A549 (cell line): Measurements from ENCODE around the gene TBC1D8. TPM values are rescaled to one million over a fixed set of nuclear protein-coding genes. Genes with fewer than 3 reads are reported as not detected.

Source experiments
- BHLHE40 ChIP-seq: IDR thresholded peaks from 2 replicates; pipeline ENCODE4 v1.6.1; 2012; ENCODE audit warnings: low read depth, low read length, inconsistent platforms
- CBX2 ChIP-seq: fragments of 200-600 bp; sonication (generic); IDR thresholded peaks from 2 replicates; pipeline ENCODE4 v1.6.1; 2016; ENCODE audit warnings: low read depth, mild to moderate bottlenecking, borderline replicate concordance
- CEBPB ChIP-seq, 2 experiments: fragments of >200 bp in 1 of 2; sonication (Bioruptor Twin) in 1 of 2; formaldehyde crosslinking in 1 of 2; IDR thresholded peaks; 2 replicates each; pipeline ENCODE4 v1.6.1; 2012 to 2016
- EP300 ChIP-seq, 2 experiments: fragments of >200 bp; sonication (Bioruptor Twin); formaldehyde crosslinking; IDR thresholded peaks; 2 replicates in 1 of 2; 3 replicates in 1 of 2; pipeline ENCODE4 v1.6.1; 2016 to 2017
- ESRRA ChIP-seq: fragments of 150-350 bp; IDR thresholded peaks from 2 replicates; pipeline ENCODE4 v1.6.1; 2014; ENCODE audit warnings: mild to moderate bottlenecking, low read length, borderline replicate concordance
- FOXS1 ChIP-seq: fragments of 250-450 bp; sonication (Bioruptor Pico); IDR thresholded peaks from 2 replicates; pipeline ENCODE4 v1.5.0; 2020; ENCODE audit warnings: mild to moderate bottlenecking, moderate library complexity
- GATA3 ChIP-seq: IDR thresholded peaks from 2 replicates; pipeline ENCODE4 v1.6.1; 2012; ENCODE audit warnings: borderline replicate concordance
- HEYL ChIP-seq: fragments of 250-450 bp; sonication (Bioruptor Pico); IDR thresholded peaks from 2 replicates; pipeline ENCODE4 v1.8.0; 2021; ENCODE audit warnings: mild to moderate bottlenecking, moderate library complexity
- HOXA7 ChIP-seq: fragments of 250-450 bp; sonication (Bioruptor Pico); IDR thresholded peaks from 2 replicates; pipeline ENCODE4 v1.5.0; 2020; ENCODE audit warnings: mild to moderate bottlenecking, moderate library complexity
- HOXB13 ChIP-seq: fragments of 250-450 bp; sonication (Bioruptor Pico); IDR thresholded peaks from 2 replicates; pipeline ENCODE4 v1.5.0; 2020; ENCODE audit warnings: low read depth, mild to moderate bottlenecking, moderate library complexity
- HOXB5 ChIP-seq: fragments of 250-450 bp; sonication (Bioruptor Pico); IDR thresholded peaks from 2 replicates; pipeline ENCODE4 v1.5.0; 2020; ENCODE audit warnings: mild to moderate bottlenecking, moderate library complexity
- JUNB ChIP-seq: fragments of >200 bp; sonication (Bioruptor Twin); formaldehyde crosslinking; IDR thresholded peaks from 2 replicates; pipeline ENCODE4 v1.6.1; 2016
- KDM1A ChIP-seq: fragments of 200-600 bp; sonication (generic); IDR thresholded peaks from 2 replicates; pipeline ENCODE4 v1.6.1; 2016; ENCODE audit warnings: low read depth, mild to moderate bottlenecking
- KDM5A ChIP-seq: fragments of 200-600 bp; sonication (generic); IDR thresholded peaks from 2 replicates; pipeline ENCODE4 v1.6.1; 2016; ENCODE audit warnings: antibody characterized with exemption, mild to moderate bottlenecking
- MAZ ChIP-seq: fragments of 150-350 bp; IDR thresholded peaks from 2 replicates; pipeline ENCODE4 v1.6.1; 2014; ENCODE audit warnings: antibody characterized with exemption, low read depth, low read length, borderline replicate concordance
- NFE2L2 ChIP-seq: fragments of 150-350 bp; conservative IDR thresholded peaks from 2 replicates; pipeline ENCODE4 v1.6.1; 2014; ENCODE audit warnings: low read length
- NPAS2 ChIP-seq: fragments of 250-450 bp; sonication (Bioruptor Pico); IDR thresholded peaks from 2 replicates; pipeline ENCODE4 v1.8.0; 2022; ENCODE audit warnings: mild to moderate bottlenecking, moderate library complexity, borderline replicate concordance
- NR3C1 ChIP-seq: fragments of >200 bp; sonication (Bioruptor Twin); formaldehyde crosslinking; IDR thresholded peaks from 3 replicates; pipeline ENCODE4 v1.6.1; 2017
- PHF8 ChIP-seq: fragments of 200-600 bp; sonication (generic); IDR thresholded peaks from 2 replicates; pipeline ENCODE4 v1.6.1; 2016; ENCODE audit warnings: low read depth, mild to moderate bottlenecking, antibody characterized with exemption, moderate library complexity, borderline replicate concordance
- POLR2AphosphoS2 ChIP-seq: conservative IDR thresholded peaks from 2 replicates; pipeline ENCODE4 v1.6.1; 2012; ENCODE audit warnings: low read length, improper control_type of control experiment, inconsistent platforms
- RAD21 ChIP-seq, 2 experiments: fragments of >200 bp in 1 of 2; sonication (Bioruptor Twin) in 1 of 2; formaldehyde crosslinking in 1 of 2; IDR thresholded peaks in 1 of 2; conservative IDR thresholded peaks in 1 of 2; 2 replicates in 1 of 2; 3 replicates in 1 of 2; pipeline ENCODE4 v1.6.1; 2012 to 2018; ENCODE audit warnings: inconsistent platforms in 1 of 2
- SMC3 ChIP-seq: fragments of >200 bp; sonication (Bioruptor Twin); formaldehyde crosslinking; IDR thresholded peaks from 3 replicates; pipeline ENCODE4 v1.6.1; 2018; ENCODE audit warnings: inconsistent platforms
- ZC3H11A ChIP-seq: fragments of 450-650 bp; IDR thresholded peaks from 2 replicates; pipeline ENCODE4 v1.6.1; 2014; ENCODE audit warnings: antibody characterized with exemption, mild to moderate bottlenecking
- ZFP36 ChIP-seq: fragments of 450-650 bp; IDR thresholded peaks from 2 replicates; pipeline ENCODE4 v1.6.1; 2014; ENCODE audit warnings: borderline replicate concordance; ENCODE audit not compliant: partially characterized antibody
- polyA plus RNA-seq, 4 experiments: library from polyadenylated mRNA; depleted of rRNA in 3 of 4; stranded (reverse); fragments of >200 nt; fragmentation: RNase III in 1 of 4; extraction: RNeasy Plus Mini Kit Qiagen cat#74134 plus additional on column Dnase treatment in 1 of 4; gene quantifications; 2 replicates in 3 of 4; 3 replicates in 1 of 4; pipeline ENCODE4 v1.2.3, GENCODE V29; 2011 to 2017
- TF ChIP-seq, protein P1 (sequence below): fragments of >200 bp; sonication (Bioruptor Twin); formaldehyde crosslinking; IDR thresholded peaks from 3 replicates; pipeline ENCODE4 v1.5.1; 2016
- TF ChIP-seq, protein P2 (sequence below): IDR thresholded peaks from 2 replicates; pipeline ENCODE4 v1.6.1; 2012; ENCODE audit warnings: low read depth, borderline replicate concordance
- TF ChIP-seq, protein P3 (sequence below): fragments of >200 bp; sonication (Bioruptor Twin); formaldehyde crosslinking; IDR thresholded peaks from 3 replicates; pipeline ENCODE4 v1.6.1; 2016
- TF ChIP-seq, protein P4 (sequence below): fragments of 250-450 bp; sonication (Bioruptor Pico); IDR thresholded peaks from 2 replicates; pipeline ENCODE4 v1.5.0; 2020; ENCODE audit warnings: low read depth, mild to moderate bottlenecking, moderate library complexity
- TF ChIP-seq, protein P5 (sequence below): fragments of 250-450 bp; sonication (Bioruptor Pico); IDR thresholded peaks from 2 replicates; pipeline ENCODE4 v1.5.0; 2021; ENCODE audit warnings: mild to moderate bottlenecking, moderate library complexity, borderline replicate concordance
- TF ChIP-seq, protein P6 (sequence below): fragments of 200-600 bp; sonication (generic); IDR thresholded peaks from 2 replicates; pipeline ENCODE4 v1.6.1; 2016; ENCODE audit warnings: antibody characterized with exemption, mild to moderate bottlenecking, moderate library complexity

Gene TBC1D8
- polyA plus RNA-seq, 2 of the 4 experiments (the other 2 are of a cell fraction) = 35.3 to 107 TPM

DNA sequence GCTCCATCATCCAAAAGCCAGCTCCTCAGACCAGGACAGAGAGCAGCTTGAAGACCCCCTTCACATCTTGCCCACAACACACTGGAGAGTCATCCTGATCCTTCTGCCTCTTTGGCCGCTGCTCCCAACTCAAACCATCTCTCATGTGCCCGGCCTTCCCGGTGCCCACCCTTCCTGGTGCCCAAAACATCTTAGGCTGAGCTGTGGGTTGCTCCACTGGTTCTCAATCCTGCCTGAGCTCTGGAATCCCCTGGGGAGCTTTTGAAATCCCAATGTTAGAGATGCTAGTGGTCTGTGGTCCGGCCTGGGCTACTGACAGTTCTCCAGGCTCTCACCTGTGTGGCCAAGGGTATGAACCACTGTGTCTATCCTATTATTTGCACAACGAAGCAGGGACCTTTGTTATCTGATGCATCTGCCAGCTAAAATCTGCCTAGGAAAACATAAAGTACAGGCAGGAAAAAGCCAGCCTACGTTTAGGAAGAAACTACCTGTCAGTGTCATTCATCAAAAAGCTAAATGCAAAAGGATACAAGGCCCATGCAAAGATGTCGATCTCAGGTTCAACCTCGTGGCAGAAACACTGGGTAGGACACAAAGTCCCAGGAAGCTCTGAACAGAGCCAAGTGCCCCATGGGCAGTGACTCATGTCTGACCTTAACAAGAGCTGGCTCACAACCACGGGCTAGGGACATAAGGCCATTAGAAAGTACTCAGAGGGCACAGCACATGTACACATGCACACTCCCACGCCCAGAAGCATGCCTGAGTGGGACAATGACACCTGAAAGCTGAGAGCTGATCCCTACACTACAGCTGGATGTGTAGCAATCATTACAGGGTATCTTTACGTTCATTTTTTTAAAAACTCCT is 30.8 kb downstream of the TBC1D8 start (continued):
- TF ChIP-seq, protein P1, sequence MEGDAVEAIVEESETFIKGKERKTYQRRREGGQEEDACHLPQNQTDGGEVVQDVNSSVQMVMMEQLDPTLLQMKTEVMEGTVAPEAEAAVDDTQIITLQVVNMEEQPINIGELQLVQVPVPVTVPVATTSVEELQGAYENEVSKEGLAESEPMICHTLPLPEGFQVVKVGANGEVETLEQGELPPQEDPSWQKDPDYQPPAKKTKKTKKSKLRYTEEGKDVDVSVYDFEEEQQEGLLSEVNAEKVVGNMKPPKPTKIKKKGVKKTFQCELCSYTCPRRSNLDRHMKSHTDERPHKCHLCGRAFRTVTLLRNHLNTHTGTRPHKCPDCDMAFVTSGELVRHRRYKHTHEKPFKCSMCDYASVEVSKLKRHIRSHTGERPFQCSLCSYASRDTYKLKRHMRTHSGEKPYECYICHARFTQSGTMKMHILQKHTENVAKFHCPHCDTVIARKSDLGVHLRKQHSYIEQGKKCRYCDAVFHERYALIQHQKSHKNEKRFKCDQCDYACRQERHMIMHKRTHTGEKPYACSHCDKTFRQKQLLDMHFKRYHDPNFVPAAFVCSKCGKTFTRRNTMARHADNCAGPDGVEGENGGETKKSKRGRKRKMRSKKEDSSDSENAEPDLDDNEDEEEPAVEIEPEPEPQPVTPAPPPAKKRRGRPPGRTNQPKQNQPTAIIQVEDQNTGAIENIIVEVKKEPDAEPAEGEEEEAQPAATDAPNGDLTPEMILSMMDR = no peak
- TF ChIP-seq, protein P2, sequence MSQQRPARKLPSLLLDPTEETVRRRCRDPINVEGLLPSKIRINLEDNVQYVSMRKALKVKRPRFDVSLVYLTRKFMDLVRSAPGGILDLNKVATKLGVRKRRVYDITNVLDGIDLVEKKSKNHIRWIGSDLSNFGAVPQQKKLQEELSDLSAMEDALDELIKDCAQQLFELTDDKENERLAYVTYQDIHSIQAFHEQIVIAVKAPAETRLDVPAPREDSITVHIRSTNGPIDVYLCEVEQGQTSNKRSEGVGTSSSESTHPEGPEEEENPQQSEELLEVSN = peak; percentile 80
- TF ChIP-seq, protein P3, sequence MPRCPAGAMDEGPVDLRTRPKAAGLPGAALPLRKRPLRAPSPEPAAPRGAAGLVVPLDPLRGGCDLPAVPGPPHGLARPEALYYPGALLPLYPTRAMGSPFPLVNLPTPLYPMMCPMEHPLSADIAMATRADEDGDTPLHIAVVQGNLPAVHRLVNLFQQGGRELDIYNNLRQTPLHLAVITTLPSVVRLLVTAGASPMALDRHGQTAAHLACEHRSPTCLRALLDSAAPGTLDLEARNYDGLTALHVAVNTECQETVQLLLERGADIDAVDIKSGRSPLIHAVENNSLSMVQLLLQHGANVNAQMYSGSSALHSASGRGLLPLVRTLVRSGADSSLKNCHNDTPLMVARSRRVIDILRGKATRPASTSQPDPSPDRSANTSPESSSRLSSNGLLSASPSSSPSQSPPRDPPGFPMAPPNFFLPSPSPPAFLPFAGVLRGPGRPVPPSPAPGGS = no peak
- TF ChIP-seq, protein P4, sequence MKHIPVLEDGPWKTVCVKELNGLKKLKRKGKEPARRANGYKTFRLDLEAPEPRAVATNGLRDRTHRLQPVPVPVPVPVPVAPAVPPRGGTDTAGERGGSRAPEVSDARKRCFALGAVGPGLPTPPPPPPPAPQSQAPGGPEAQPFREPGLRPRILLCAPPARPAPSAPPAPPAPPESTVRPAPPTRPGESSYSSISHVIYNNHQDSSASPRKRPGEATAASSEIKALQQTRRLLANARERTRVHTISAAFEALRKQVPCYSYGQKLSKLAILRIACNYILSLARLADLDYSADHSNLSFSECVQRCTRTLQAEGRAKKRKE = peak; percentile 93; the same call in 1 of the 2 replicates
- TF ChIP-seq EP300 (IDR thresholded peaks at IDR 0.05) (peak; percentile 39 to 61; a peak in 2 of 5 replicates), KDM5A (no peak), ESRRA (no peak), MAZ (no peak), ZFP36 (peak; percentile 61), NPAS2 (CRISPR knock-in tag) (peak; percentile 20; the same call in 1 of the 2 replicates), SMC3 (no peak), CEBPB (IDR thresholded peaks at IDR 0.05) (peak in 1 of 2 experiments; percentile 59; a peak in 1 of 4 replicates), PHF8 (no peak), HOXA7 (CRISPR knock-in tag) (0 out of 2 replicates have a peak, but pooled peaks have one; percentile 57), KDM1A (no peak), JUNB (peak; percentile 75; the same call in 1 of the 2 replicates), HOXB13 (CRISPR knock-in tag) (peak; percentile 79; the same call in 1 of the 2 replicates), FOXS1 (CRISPR knock-in tag) (peak; percentile 42; the same call in 1 of the 2 replicates), CBX2 (no peak), HEYL (CRISPR knock-in tag) (peak; percentile 81), POLR2AphosphoS2 (no peak), ZC3H11A (no peak), HOXB5 (CRISPR knock-in tag) (peak; percentile 84), RAD21 (conservative IDR thresholded peaks at IDR 0.05 in 1 of 2, IDR thresholded peaks at IDR 0.05 in 1 of 2) (peak; percentile 11 to 25; a peak in 3 of 5 replicates), NFE2L2 (no peak), GATA3 (peak; percentile 73), BHLHE40 (peak; percentile 61), NR3C1 (peak; percentile 42; the same call in 1 of the 3 replicates)
- TF ChIP-seq, protein P5, sequence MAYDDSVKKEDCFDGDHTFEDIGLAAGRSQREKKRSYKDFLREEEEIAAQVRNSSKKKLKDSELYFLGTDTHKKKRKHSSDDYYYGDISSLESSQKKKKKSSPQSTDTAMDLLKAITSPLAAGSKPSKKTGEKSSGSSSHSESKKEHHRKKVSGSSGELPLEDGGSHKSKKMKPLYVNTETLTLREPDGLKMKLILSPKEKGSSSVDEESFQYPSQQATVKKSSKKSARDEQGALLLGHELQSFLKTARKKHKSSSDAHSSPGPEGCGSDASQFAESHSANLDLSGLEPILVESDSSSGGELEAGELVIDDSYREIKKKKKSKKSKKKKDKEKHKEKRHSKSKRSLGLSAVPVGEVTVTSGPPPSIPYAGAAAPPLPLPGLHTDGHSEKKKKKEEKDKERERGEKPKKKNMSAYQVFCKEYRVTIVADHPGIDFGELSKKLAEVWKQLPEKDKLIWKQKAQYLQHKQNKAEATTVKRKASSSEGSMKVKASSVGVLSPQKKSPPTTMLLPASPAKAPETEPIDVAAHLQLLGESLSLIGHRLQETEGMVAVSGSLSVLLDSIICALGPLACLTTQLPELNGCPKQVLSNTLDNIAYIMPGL (CRISPR knock-in tag) = 0 out of 2 replicates have a peak, but pooled peaks have one; percentile 5
- TF ChIP-seq, protein P6, sequence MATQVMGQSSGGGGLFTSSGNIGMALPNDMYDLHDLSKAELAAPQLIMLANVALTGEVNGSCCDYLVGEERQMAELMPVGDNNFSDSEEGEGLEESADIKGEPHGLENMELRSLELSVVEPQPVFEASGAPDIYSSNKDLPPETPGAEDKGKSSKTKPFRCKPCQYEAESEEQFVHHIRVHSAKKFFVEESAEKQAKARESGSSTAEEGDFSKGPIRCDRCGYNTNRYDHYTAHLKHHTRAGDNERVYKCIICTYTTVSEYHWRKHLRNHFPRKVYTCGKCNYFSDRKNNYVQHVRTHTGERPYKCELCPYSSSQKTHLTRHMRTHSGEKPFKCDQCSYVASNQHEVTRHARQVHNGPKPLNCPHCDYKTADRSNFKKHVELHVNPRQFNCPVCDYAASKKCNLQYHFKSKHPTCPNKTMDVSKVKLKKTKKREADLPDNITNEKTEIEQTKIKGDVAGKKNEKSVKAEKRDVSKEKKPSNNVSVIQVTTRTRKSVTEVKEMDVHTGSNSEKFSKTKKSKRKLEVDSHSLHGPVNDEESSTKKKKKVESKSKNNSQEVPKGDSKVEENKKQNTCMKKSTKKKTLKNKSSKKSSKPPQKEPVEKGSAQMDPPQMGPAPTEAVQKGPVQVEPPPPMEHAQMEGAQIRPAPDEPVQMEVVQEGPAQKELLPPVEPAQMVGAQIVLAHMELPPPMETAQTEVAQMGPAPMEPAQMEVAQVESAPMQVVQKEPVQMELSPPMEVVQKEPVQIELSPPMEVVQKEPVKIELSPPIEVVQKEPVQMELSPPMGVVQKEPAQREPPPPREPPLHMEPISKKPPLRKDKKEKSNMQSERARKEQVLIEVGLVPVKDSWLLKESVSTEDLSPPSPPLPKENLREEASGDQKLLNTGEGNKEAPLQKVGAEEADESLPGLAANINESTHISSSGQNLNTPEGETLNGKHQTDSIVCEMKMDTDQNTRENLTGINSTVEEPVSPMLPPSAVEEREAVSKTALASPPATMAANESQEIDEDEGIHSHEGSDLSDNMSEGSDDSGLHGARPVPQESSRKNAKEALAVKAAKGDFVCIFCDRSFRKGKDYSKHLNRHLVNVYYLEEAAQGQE = no peak
